ENCODE data around the gene SLC17A6. TPM values are rescaled to one million over a fixed set of nuclear protein-coding genes. Genes with fewer than 3 reads are reported as not detected.

The SLC17A6 gene
- polyA plus RNA-seq, 1 donor (not counting 4 experiments of a cell fraction or from before 2014, with no cell fraction given), result not detected

DNA sequence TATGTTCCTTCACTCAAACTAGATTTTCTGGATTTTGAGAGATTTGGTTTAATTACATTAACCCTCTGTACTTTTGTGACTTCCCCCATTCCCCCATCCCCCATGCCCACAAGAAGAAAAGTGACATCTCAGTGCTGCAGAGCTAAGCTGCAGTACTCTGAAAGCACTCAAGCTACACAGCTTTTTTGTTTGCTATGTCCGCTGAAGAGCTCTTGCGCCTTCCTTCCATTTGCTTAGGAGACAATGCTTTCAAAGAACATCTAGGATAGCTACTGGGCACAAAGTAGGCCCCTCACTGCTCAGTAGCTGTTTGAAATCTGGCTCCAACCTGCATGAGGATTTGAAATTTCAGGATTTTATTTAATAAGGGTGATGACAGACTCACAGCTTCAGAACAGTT lies 69.7 kb downstream of the SLC17A6 start:
- Histone ChIP-seq H3K9me3 (ENCODE audit: control insufficient read depth, low read depth, low read length) (no peaks in the 10 kb centered on the region), H3K4me1 (ENCODE audit: control insufficient read depth, extremely low read depth, insufficient read depth, low read length) (no peaks in the 10 kb centered on the region), H3K4me3 (ENCODE audit: control insufficient read depth in 2 of 3, extremely low read depth in 1 of 3, insufficient read depth in 2 of 3, low read depth in 1 of 3, low read length in 3 of 3) (no peak overlapping the region), H3K27ac (ENCODE audit: control insufficient read depth, insufficient read depth, low read length) (no peak overlapping the region), H2AFZ (ENCODE audit: control insufficient read depth, low read length) (no peak overlapping the region), H3K27me3 (ENCODE audit: control insufficient read depth, extremely low read depth, insufficient read depth, low read length) (no peaks in the 10 kb centered on the region), H4K20me1 (ENCODE audit: control insufficient read depth, extremely low read depth, insufficient read depth, low read length) (no peaks in the 10 kb centered on the region), H3K9ac (ENCODE audit: control insufficient read depth, extremely low read depth, insufficient read depth, low read length) (no peak overlapping the region), H3K9me1 (ENCODE audit: control insufficient read depth, extremely low read depth, insufficient read depth, low read length) (no peaks in the 10 kb centered on the region), H3K36me3 (ENCODE audit: control insufficient read depth in 2 of 2, extremely low read depth in 1 of 2, insufficient read depth in 2 of 2, low read length in 2 of 2) (no peaks in the 10 kb centered on the region), H3K79me2 (ENCODE audit: control insufficient read depth, insufficient read depth, low read length) (no peaks in the 10 kb centered on the region), H3K4me2 (ENCODE audit: control insufficient read depth, extremely low read depth, insufficient read depth, low read depth, low read length) (no peak overlapping the region)
- no peak for TF ChIP-seq EZH2 (IDR thresholded peaks at IDR 0.05; ENCODE audit: low read length)
- TF ChIP-seq, protein P1, sequence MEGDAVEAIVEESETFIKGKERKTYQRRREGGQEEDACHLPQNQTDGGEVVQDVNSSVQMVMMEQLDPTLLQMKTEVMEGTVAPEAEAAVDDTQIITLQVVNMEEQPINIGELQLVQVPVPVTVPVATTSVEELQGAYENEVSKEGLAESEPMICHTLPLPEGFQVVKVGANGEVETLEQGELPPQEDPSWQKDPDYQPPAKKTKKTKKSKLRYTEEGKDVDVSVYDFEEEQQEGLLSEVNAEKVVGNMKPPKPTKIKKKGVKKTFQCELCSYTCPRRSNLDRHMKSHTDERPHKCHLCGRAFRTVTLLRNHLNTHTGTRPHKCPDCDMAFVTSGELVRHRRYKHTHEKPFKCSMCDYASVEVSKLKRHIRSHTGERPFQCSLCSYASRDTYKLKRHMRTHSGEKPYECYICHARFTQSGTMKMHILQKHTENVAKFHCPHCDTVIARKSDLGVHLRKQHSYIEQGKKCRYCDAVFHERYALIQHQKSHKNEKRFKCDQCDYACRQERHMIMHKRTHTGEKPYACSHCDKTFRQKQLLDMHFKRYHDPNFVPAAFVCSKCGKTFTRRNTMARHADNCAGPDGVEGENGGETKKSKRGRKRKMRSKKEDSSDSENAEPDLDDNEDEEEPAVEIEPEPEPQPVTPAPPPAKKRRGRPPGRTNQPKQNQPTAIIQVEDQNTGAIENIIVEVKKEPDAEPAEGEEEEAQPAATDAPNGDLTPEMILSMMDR (optimal IDR thresholded peaks at IDR 0.05 in 1 of 3, IDR thresholded peaks at IDR 0.05 in 1 of 3, conservative IDR thresholded peaks at IDR 0.05 in 1 of 3; ENCODE audit: extremely low read depth in 1 of 3, insufficient read depth in 2 of 3, low read length in 3 of 3), result no peak
- dilution Hi-C loops (cut with MboI; ENCODE audit: extremely low pct_ligation_motif_present, low sequenced_read_pairs), result no loop called here
- no peak for FAIRE-seq
- no peak for DNase-seq (ENCODE audit: low read depth, low spot score)

DNA sequence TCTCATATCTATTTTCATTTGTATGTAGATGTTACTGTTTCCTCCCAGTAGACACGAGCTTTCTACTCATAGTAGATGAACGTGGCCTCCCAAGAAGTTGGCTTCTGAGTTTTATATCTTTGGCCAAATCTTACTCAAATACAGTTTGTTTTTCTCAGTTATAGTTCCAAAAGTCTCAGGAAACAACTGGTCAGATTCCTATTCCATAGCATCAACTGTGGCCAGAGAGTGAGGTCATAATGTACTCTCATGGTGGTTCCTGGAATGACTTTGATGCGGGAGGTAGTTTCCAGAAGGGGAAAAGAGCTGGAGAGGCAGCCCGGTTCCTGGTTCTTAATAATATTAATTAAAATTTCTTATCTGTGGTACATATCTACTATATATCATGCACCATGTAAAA lies 77.3 kb downstream of the SLC17A6 start:
- no peak for TF ChIP-seq EZH2 (IDR thresholded peaks at IDR 0.05; ENCODE audit: low read length)
- TF ChIP-seq, protein P1 (optimal IDR thresholded peaks at IDR 0.05 in 1 of 3, IDR thresholded peaks at IDR 0.05 in 1 of 3, conservative IDR thresholded peaks at IDR 0.05 in 1 of 3; ENCODE audit: extremely low read depth in 1 of 3, insufficient read depth in 2 of 3, low read length in 3 of 3), result no peak
- DNase-seq (ENCODE audit: low read depth, low spot score) (no peak), FAIRE-seq (no peak)
- no peaks in the 10 kb centered on the region for H3K79me2 ChIP-seq (ENCODE audit: control insufficient read depth, insufficient read depth, low read length)
- no peaks in the 10 kb centered on the region for H3K4me1 ChIP-seq (ENCODE audit: control insufficient read depth, extremely low read depth, insufficient read depth, low read length)
- H3K36me3 ChIP-seq (ENCODE audit: control insufficient read depth in 2 of 2, extremely low read depth in 1 of 2, insufficient read depth in 2 of 2, low read length in 2 of 2), result no peaks in the 10 kb centered on the region
- H3K9me1 ChIP-seq (ENCODE audit: control insufficient read depth, extremely low read depth, insufficient read depth, low read length), result no peaks in the 10 kb centered on the region
- H4K20me1 ChIP-seq (ENCODE audit: control insufficient read depth, extremely low read depth, insufficient read depth, low read length), result no peaks in the 10 kb centered on the region
- H3K9me3 ChIP-seq (ENCODE audit: control insufficient read depth, low read depth, low read length), result no peaks in the 10 kb centered on the region
- no peak overlapping the region for H3K4me2 ChIP-seq (ENCODE audit: control insufficient read depth, extremely low read depth, insufficient read depth, low read depth, low read length)
- dilution Hi-C loops (cut with MboI; ENCODE audit: extremely low pct_ligation_motif_present, low sequenced_read_pairs), result no loop called here
- no peaks in the 10 kb centered on the region for H3K27me3 ChIP-seq (ENCODE audit: control insufficient read depth, extremely low read depth, insufficient read depth, low read length)
- no peak overlapping the region for H3K9ac ChIP-seq (ENCODE audit: control insufficient read depth, extremely low read depth, insufficient read depth, low read length)
- no peak overlapping the region for H3K27ac ChIP-seq (ENCODE audit: control insufficient read depth, insufficient read depth, low read length)
- H3K4me3 ChIP-seq (ENCODE audit: control insufficient read depth in 2 of 3, extremely low read depth in 1 of 3, insufficient read depth in 2 of 3, low read depth in 1 of 3, low read length in 3 of 3), result no peak overlapping the region
- no peak overlapping the region for H2AFZ ChIP-seq (ENCODE audit: control insufficient read depth, low read length)

Data from keratinocyte (primary cell).